GM18858 (cell line): ENCODE data around the gene LBH.
A peak's percentile ranks its signal among the peaks of the same experiment; 100 is the strongest.

ENCODE experiments used
- ATAC-seq: cut with Tn5 transposase; IDR thresholded peaks from one replicate; pipeline ENCODE4 v1.9.1; 2021; ENCODE audit not compliant: unreplicated experiment

The LBH gene

DNA sequence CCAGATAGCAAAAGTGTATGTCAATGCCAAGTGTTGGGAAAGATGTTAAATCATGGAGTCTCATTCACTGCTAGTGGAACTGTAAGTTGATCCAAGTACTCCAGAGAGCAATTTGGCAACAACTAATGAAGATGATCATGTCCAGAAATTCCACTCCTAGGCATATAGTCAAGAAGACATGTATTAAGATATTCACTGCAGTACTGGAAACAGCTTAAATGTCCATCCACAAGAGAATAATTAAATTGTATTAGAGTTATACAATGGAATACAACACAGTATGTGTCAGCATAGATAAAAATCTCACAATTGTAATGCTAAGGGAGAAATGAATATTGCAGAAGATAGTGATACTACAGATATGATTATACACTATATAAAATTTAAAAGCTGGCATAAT, 15.2 kb upstream of the LBH start:
- no peak for ATAC-seq

DNA sequence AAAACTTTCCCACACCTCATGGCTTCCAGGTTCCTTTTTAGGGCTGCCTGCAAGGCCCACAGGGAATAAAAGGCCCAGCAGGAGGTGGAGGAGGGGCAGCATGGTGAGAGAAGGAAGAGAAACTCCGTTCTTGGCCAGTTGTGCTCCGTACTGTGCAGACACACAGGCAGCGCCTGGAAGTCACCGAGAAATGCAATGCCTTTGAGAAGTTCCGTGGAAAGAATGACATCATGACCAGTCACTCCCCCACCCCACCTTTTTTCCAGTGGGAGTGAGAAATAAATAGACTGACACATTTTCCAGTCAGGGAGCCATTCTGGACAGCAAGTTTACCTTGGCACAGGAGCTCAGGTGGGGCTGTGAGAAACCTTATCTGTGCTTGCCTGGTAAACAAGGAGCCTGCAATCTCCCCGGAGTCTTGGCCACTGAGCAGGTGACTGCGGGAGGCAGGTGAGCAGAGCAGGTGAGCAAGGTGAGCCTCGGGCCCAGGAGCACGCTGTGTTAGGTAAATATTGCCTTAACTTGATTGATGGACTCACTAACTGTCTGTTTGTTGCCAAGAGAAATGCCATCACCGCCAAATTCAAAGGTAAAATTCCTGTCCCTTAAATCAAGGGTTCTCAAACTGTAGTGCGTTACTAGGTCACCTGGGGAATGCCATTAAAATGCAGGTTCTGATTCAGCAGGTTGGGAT, 13.5 kb upstream of the LBH start:
- no peak for ATAC-seq

DNA sequence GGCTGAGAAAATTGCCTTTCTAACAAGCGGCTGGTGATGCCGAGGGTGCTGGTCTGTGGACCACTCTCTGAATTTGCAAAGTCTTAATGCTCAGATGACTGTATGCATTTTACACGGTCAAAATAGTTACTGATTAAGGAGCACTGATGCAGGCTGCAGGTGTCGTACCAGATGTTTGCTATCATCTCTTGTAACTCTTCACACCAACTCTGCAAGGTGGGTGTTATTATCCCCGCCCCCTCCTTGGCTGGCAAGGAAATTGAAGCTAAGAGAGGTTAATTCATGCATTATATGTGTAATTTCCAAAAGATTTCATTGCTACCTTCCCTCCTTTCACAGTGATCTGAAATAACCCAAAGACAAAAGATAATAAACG, 13.0 kb upstream of the LBH start:
- no peak for ATAC-seq

DNA sequence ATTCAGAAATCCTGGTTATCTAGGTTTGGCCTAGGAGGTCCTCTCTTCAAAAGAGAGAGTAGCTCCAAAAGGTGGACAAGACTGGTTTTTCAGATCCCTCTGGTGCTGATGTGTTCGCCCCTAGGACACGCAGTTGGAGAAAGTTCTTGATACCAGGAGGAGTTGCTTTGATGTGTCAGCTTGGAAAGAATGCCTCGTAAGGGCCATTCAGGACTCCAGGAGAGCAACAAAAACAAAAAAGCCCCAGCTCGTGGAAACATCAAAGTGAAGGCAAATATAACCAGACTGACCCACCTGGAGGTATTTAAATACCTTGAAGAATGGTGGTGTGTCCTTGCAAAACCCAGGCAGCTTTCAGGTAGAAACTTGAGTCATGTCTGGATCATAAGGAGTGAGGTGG, 12.5 kb upstream of the LBH start:
- no peak for ATAC-seq

DNA sequence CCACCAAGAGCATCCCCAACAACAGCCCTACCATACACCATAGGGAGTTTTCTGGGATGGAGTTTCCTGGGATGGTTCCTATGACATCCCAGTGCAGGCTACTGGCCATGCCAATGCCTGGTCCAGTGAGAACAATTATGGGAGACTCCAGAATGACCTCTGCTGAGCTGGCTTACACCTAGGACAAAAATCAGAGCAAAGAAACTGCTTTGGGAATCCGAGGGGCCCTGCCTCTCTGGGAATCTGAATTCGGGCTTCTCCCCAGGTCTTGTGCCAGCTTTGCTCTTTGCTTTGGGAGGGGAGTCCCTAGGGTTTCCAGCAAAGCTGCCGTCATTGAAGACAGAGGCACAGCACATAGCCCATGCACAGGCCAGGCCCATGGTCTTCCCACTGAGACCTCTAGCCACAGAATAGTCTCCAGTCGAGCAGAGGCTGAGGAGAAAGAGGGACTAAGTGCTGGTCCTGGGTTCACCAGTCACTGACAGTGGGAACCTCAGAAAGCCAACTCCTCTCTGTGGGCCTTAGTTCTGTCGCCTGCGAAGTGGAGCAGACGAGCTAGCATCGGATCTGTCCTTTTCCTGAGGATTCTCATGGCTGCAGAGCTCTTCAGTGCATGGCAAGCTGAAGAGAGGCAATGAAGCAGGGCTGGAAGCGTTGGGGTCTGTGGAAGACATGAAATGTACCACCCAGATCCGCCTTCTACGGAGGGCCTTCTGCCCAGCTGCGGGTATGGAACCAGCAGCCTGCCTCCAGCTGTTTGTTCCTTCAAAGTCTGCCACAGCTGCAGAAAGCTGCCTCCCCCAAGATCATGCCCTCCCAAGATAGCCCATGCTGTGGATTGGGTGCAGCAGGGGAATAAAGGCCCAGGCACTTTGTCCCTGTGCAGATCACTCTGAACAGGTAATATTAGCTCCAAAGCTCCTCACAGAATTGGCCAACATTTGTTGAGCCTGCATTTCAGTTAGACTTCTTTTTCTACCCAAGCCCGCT, 11.2 kb upstream of the LBH start:
- ATAC-seq: no peak

DNA sequence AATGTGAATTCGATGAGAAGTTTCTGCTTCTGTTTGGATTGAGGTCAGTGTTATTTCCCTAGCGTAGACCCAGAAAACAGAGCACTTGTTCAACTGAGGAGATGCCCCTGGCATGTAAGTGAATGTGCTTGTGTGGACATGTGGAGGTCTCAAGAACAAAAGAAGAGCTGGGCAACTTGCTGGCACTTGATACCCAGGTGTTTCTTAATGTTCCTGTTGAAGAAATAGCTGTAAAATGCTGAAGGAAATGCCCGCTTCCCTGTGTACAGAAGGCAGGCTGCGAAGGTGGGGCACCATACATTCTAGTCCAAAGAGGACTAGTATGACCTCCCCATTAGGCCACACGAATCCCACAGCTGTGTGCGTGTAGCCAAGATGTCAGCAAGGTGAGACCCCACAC, 9.8 kb upstream of the LBH start:
- no peak for ATAC-seq

DNA sequence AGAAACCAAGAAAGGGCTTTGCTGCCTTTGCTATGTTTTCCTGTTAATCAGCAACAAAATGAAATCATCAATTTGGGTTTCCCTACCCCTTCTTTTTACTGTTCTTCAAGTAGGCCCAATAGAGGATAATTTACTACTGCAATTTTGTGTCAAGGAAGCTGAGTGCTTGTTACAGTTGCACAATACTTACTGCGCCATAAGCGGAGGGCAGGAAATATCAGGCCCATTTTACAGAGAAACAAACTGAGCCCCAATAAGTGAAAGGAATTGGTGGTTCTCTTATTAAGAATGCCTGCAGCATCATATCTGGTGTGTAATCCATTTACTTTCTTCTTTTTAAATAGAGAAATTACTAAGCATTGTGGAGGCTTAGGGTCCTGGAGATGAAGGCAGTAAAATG, 9.3 kb upstream of the LBH start:
- no peak for ATAC-seq

DNA sequence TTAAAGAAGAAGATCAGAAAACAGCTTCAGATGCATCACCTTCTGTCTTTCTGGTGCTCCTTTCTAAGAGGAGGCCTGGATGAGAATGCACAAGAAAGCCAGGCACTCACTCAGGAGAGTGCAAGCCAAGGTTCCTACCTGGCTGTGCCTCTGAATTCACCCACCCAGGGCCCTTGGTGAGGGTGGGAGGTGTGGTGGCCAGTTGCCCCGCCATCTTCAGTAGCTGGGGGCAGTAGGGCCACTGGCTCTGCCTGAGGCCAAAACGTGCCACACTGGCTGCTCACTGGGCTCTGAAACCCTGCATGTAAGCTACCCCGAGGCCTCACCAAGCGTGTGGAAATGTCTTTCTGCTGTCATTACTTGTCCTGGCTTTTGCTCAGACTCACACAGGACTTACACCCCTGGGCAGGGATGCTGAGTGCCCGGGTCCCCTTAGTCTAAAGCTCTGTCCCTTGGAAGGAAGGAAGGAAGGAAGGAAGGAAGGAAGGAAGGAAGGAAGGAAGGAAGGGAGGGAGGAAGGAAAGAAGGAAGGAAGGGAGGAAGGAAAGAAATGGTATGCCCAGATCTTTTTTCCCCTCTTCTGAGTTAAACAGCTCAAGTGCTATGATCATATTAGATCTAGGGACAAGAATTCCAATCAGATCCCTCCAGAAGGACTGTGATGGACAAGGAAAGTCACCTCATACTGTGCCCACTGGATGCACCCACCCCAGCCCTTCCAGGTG, 8.5 kb upstream of the LBH start:
- ATAC-seq: no peak

DNA sequence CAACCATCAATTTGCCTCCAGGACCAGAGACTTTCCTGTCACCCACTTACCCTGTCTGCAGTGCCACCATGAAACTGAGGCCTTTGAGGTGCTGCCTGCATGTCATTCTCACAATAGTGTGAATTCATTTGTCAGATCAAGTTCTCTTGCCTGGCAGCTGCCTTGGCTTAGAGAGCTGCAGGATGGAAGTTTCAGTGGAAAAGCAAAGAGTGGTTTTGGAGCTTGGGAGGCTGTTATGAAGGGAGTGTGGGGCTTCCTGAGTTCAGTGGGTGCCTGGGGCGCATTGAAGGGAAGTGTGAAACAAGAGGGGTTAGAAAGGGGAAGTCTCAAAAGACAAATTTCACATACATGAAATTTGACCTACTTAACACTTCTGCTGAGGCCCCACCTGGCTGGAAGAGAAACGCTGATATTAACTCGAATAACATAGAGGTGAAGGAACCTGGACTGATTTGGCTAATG, 7.9 kb upstream of the LBH start:
- ATAC-seq: peak; percentile 47

DNA sequence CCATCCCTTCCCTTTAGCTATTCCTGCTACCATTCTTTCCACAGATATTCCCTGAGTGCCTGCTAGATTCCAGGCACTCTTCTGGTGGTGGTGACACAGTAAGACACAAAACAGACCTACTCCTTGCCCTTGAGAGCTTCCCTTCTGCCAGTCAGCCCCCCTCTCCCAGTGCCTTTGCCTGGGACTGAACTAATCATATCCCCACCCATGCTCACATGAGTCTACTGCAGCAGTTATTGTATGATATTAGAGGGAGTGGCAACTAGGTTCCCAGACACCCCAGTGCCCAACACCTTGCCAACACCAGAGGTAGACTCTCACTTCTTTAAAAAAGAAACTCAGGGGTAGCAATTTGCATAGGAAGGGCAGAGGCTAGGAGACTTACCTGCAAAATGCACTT, 7.2 kb upstream of the LBH start:
- no peak for ATAC-seq

DNA sequence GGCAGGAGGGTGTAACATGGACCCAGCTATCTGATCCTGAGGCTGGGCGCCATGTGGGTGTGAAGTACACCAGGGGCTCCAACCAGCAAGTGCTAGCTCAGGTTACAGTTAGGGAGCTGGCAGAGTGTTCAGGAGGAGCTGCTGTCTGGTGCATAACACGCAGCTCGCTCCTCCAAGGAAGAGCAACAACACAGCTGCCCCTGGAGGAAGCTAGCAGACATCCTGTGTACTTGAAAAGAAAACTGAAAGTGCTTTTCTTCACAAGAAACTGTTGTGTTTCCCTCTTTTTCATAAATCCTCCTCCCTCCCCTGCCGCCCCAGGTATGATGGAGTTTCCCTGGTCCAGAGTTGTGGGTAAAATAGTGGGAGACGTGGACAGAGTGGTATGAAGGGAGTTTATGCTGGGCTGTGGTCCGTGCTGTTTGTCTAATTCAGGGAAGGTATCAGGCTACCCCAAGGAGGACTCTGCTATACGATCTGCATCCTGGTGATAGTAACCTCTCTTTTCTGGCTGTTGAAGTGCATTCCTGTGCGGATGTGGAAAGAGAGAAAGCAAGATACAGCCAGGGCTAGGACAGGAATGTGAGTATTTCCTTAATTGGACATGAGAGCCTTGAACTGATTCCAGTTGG, 6.1 kb upstream of the LBH start:
- no peak for ATAC-seq

DNA sequence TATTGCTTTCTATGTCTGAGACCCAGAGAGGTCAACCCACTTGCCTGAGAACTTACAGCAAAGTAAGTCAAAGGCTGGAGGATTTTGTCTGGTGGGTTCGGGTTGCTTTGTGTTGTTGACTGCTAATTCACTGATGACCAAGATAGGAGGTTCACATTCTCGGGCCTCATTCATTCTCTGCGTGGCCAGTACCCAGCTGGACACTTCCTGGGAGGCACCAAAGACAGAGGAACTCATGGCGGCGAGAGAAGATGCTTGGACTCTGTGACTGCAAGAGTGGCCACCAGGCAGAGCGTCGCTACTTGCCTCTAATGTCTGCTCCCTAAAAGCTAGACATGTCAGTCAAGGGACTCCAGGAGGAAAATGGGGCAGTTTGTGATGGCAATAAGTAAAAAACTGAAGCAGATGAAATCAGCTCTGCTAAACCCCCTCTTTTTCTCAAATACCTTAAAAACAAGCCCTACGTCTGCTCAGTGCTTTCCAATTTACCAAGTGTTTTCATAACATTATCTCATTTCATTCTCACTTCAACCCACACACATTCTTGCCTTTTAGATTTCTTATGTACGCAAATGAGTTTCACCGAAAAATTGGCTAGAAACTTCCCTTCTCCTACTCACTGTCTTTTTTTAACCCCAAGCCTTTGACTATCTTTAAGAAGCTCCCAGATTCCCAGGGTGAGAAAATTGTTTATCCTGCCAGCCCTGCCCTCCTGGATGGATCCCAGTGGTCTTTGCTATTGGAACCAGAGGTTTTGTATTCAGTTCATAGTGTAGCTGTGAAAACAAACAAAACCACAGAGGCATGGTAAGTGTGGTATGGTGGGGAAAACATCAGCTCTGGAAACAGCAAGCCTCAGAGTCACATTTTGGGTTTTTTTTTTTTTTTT, 4.9 kb upstream of the LBH start:
- no peak for ATAC-seq

DNA sequence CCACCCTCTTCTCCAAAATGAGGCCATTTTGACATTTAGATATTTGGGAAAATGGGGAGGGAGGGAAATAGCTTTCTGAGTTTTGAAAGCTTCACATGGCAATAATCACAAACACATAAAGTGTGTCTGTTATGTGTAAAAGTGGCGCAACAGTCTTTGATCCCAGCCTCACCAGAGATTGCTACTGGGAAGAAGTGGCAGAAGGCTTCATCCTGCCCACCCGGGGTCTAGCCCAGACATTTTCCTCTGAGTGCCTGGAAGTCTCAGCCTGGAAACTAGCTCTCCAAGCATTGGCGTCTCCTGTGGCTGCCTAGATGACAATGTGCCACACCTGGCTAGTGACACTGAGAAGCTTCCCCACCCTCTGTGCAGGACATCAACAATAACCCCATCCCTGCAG, 1.7 kb upstream of the LBH start:
- no peak for ATAC-seq

DNA sequence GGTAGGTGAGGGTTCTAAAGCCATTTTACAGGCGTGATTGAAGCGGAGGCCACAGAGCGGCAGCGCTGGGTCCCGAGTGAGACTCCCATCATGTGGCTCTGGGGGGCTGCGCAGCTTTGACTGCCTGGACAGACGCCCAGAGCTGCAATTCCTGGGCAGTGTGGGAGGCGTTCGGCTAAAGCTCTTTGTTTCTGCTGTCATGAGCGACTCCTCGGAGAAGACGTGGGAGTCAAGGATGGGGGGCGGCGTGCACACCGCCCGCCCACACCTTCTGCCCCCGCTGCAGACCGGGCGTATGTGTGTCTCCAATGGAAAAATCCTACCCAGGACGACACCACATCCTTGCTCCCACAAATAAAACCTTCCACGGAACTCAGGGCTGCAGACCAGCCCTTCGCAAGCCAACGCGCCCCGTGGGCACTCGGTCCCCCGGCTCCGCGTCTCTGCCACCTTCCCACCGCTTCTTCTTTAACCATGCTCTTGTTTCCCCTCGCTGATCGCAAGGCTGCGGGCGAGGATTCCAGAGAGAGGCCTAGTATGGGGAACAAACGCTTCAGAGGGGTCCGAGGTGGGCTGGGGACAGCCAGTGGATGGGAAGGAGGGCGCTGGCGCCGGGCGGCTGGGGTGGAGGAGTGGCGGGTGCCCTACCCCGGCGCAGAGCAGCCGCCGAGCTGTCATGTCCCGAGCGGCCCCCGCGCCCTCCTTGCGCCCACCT, 680 bp upstream of the LBH start:
- ATAC-seq: no peak

DNA sequence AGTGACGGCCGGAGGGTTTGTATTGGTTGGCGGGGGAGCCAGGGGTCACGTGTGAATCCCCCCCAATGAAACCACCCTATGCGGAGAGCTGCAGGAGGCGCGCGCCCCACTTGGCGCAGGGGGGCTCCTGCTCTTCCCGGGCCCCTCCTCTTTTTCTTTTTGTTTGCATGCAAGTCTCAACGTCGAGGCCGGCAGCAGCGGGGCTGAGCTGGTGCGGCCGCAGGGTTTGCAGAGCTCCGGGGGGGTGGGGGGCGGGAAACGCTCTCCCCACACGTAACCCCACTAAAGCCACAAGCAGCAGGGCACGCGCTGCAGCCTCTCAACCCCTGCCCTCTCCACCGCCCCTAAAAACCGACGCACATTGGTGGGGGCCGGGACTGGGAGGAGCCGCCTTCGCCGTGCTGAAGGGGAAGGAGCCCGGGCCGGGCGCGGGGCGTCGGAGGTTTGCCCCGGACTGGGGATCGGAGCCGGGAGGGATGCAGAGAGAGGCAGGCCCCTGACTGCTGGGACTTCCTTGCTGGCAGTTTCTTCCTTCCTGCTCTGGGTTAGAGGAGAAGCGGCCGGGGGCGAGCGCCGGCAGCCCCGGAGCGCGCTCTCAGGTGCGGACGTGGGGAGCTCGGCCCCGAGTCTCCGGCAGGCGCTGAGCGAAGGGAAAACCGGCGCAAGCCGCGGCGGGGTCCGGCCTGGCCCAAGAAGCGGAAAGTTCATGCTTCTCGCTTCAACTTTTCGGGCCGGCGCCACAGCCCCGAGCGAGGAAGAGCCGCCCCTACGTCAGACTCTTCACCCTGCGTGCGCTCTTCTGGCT, 864 bp downstream of the LBH start:
- no peak for ATAC-seq

DNA sequence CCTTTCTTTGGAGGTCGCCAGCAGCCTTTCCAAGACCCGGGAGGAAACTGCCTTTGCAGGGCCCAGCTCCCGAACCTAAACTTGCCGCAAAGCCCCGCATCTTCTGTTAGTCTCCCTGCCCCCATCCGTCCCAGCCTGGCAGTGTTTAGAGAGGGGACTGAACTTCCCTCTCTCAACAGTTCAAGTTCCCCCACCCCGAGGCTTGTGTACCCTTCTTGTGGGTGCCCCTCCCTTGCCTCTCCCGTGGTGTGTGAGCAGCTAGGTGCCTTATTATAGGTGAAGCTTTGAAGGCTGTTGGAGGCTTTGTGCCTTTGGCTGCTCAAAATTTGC, 1.4 kb downstream of the LBH start:
- no peak for ATAC-seq

DNA sequence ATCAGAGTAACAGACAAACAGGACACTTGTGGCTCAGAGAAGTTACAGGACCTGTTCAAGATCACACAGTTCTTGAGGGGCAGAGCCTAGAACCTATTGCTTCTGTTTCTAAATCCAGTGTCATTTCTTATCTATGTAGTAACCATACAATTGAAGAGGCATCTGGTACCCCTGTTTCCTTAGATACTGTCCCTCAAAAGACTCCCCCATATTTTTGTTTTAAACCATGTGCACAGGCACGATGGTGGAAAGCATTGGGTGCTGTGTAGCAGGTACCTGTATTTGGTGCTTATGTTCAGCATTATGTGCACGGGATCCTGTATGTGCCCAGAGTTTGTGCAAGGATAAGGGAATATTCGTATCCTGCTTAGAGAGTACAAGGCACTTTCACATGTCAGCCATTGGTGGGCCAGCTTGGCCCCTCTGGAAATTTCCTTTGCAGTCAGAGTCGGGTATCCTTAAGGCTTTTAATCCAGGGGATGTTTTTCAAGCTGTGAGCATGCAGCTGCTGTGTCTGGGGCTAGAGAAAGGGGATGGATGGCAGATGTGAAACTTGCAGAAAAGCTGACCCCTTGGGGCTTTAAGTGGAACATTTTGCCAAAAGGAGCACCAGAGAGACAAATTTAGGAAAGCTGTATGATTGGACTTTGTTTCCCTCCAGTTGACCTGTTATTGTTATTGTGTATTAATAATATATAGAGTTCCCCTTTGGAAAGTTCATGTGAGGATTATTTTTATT, 2.1 kb downstream of the LBH start:
- no peak for ATAC-seq
